Mononuclear cell (primary cell): ENCODE data around the gene TRIP10. TPM values are rescaled to one million over a fixed set of nuclear protein-coding genes. Genes with fewer than 3 reads are reported as not detected.
"Not testable (repeated sequence)": the region's sequence is repeated elsewhere in the genome, so short reads cannot be mapped to it uniquely, and the experiment has no call there.

Experiments
- H3K27me3 ChIP-seq: 2 replicates; pipeline ENCODE4 v1.6.0; 2011; ENCODE audit warnings: low read length, control low read depth; ENCODE audit not compliant: insufficient read depth
- H3K4me1 ChIP-seq: 2 replicates; pipeline ENCODE4 v1.5.1; 2011; ENCODE audit warnings: mild to moderate bottlenecking, low read length, control low read depth; ENCODE audit not compliant: insufficient read depth
- H3K4me3 ChIP-seq: 2 replicates; pipeline ENCODE4 v1.5.1; 2011; ENCODE audit warnings: mild to moderate bottlenecking, low read length, moderate library complexity
- H3K9me3 ChIP-seq: 2 replicates; pipeline ENCODE4 v1.5.1; 2011; ENCODE audit warnings: low read depth, mild to moderate bottlenecking, control low read depth, low read length
- total RNA-seq: library from RNA; depleted of rRNA; stranded (reverse); fragments of >200 nt; gene quantifications from one replicate; pipeline ENCODE4 v1.2.3, GENCODE V29; 2012

Gene TRIP10
- total RNA-seq, 1 donor: 4.2 TPM

- H3K4me3 ChIP-seq: no peak overlapping the region
- no peaks in the 10 kb centered on the region for H3K27me3 ChIP-seq
- H3K4me1 ChIP-seq: peaks cover 15% of the 10 kb centered on the region
- no peaks in the 10 kb centered on the region for H3K9me3 ChIP-seq
These were observed 15.4 kb downstream of the TRIP10 start for GRCh38 chr19:6754653-6755463.

DNA sequence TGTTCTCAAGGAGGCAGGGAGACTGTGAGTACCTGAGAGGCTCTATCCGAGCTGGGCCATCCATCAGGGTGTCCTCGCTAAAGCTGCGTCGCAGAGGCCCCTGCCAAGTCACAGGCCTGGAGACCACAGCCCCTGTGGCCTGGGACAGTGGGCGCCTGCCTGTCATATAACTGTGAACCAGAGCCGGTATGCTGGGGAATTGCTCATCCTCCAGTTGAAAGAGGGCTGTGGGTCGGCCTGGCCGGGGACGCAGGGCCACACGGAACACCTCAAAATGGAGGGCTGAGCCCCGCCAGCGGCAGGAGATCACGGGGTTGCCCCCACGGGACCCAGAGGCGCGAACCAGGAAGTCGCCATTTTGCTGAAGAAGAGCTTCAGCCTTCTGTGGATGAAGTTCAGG, 21.1 kb downstream of the TRIP10 start:
- Histone ChIP-seq H3K27me3 (no peaks in the 10 kb centered on the region), H3K4me1 (peaks cover 5% of the 10 kb centered on the region), H3K4me3 (no peak overlapping the region), H3K9me3 (no peaks in the 10 kb centered on the region)

DNA sequence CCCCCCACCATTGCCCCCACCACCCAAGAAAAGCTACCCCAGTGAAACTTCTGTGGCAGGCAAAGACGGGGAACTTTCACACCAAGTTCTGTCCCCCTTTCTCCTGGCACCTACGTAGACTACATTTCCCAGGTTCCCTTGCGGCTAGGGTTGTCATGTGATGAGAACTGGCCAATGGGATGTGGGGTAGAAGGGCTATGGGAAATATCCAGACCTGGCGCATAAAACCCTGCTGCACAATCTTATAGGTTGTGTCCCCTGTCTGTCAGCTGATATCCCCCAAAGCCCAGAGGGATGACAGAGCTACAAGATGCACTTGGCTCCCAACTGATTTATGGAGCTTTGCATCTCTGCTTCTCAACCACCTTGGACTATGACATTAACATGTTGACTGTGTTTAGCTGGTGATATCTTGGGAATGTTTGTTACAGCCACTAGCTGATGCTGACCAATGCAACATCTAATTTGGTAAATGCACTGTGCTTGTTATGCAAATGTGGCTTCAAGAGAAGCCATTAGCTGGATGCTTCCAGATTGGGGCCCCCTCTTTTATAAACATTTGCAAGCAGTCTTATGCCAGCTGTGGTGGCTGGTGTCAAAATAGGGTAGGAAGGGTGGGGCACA, 21.7 kb downstream of the TRIP10 start:
- Histone ChIP-seq H3K27me3 (no peaks in the 10 kb centered on the region), H3K9me3 (no peaks in the 10 kb centered on the region), H3K4me3 (no peak overlapping the region), H3K4me1 (peaks cover 11% of the 10 kb centered on the region)

DNA sequence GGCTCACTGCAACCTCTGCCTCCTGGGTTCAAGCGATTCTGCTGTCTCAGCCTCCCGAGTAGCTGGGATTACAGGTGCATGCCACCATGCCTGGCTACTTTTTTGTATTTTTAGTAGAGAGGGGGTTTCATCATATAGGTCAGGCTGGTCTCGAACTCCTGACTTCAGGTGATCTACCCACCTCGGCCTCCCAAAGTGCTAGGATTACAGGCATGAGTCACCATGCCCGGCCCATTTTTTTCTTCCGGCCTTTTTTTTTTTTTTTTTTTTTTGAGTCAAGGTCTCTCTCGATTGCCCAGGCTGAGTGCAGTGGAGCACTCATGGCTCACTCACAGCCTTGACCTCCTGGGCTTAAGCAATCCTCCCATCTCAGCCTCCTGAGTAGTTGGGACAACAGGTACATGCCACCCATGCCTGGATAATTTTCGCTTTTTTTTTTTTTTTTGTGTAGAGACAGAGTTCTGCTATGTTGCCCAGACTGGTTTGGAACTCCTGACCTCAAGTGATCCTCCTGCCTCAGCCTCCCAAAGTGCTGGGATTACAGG, 22.8 kb downstream of the TRIP10 start:
- H3K4me3 ChIP-seq, H3K9me3 ChIP-seq, H3K27me3 ChIP-seq: not testable (repeated sequence)
- peaks cover 23% of the 10 kb centered on the region for H3K4me1 ChIP-seq

GRCh38 chr19:6765738-6766356, 26.4 kb downstream of the TRIP10 start:
- no peaks in the 10 kb centered on the region for H3K27me3 ChIP-seq
- no peaks in the 10 kb centered on the region for H3K9me3 ChIP-seq
- no peak overlapping the region for H3K4me3 ChIP-seq
- H3K4me1 ChIP-seq: peaks cover 44% of the 10 kb centered on the region

- Histone ChIP-seq H3K9me3 (no peaks in the 10 kb centered on the region), H3K4me3 (peak overlapping the region; percentile 51), H3K4me1 (peaks cover 44% of the 10 kb centered on the region), H3K27me3 (no peaks in the 10 kb centered on the region)
These were observed 27.0 kb downstream of the TRIP10 start for GRCh38 chr19:6766357-6767080.

DNA sequence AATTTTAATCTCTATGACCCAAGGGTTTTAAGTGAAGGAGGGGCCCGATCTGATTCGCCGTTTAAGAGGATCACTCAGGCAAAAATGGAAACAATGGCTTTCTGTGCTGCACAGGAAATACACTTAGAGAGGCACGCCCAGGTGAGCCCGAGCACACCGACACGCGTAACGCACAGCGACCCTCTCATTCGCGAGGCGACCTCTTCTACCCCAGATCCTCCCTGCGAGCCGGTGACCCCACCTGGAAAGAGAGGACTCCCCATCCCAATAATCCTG, 27.5 kb downstream of the TRIP10 start:
- Histone ChIP-seq H3K27me3 (no peaks in the 10 kb centered on the region), H3K4me1 (peaks cover 48% of the 10 kb centered on the region), H3K9me3 (no peaks in the 10 kb centered on the region), H3K4me3 (peak overlapping the region; percentile 51)

DNA sequence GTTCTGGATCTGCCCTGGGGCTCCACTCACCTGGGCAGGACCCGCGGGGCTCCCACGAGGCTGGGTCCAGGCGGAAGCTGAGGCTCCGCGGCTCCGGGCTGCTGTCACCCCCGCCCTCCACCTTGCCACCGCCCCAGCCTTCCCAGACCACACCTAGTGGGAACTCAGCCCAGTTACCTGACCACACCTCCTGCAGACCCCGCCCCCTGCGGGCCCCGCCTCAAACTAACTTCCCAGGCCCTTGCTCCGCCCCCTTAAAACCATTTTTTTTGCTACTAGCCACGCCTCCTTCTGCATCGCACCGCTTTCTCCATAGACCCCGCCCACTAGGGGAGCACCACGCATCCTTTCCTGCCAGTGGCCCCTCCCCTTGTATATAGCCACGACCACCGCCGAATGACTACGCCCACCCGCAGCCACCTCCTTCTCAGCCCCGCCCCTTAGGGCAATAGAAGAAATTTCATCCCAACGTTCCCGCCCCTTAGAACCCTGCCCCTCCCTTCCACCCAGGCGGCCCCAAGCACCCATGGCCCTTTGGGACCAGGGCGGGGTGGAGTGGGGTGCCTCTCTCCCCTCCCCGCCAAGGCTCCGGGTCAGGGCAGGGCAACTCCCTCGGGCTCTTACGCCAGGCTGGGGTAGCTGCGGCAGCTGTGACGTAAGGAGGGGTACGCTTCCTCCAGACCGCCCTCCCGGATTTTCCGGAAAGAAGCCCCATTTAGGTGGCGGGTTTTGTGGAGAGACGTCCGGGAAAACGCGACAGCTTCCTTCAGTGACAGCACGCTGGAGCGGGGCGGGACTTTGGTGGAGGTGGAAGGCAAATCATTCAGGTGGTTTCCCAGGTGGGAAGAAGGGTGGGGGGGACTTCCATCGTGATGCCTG, 28.1 kb downstream of the TRIP10 start, which contains the start of gene SH2D3A:
Gene SH2D3A, minus strand, starts transcription at position 79 of the 879 bp plus-strand sequence. CDS start 3,687 bp downstream, outside the sequence.
- Histone ChIP-seq H3K27me3 (no peaks in the 10 kb centered on the region), H3K4me3 (peak within 1 kb of the TSS; percentile 51), H3K9me3 (no peaks in the 10 kb centered on the region), H3K4me1 (peaks cover 53% of the 10 kb centered on the region)

GRCh38 chr19:6768236-6768785, 28.8 kb downstream of the TRIP10 start:
- Histone ChIP-seq H3K4me1 (peaks cover 53% of the 10 kb centered on the region), H3K27me3 (no peaks in the 10 kb centered on the region), H3K9me3 (no peaks in the 10 kb centered on the region), H3K4me3 (peak overlapping the region; percentile 51)

DNA sequence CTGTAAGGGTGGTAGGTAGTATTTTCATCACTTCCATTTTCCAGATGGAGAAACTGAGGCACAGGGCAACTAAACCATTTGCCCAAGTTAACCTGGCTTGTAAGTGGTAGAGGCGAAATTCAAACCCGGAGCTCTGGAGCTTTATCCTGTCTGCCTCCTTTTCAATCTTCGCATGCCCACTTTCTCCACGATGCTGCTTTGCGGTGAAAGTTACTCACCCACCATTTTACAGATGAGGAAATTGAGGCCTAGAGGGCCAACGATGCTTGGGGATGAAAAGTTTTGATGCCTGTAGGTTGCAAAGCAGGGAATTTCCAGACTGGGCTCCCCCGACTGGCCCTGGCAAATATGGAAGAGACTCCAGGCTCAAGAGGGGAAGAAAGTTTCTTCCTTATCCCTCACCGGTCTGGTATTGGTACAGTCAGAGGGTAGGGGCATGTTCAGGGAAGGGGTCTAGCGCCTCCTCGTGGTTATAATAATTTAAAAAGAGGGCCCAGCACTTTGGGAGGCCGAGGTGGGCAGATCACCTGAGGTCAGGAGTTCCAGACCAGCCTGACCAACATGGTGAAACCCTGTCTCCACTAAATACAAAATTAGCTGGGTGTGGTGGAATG, 29.6 kb downstream of the TRIP10 start:
- Histone ChIP-seq H3K9me3 (no peaks in the 10 kb centered on the region), H3K27me3 (no peaks in the 10 kb centered on the region), H3K4me1 (peaks cover 53% of the 10 kb centered on the region), H3K4me3 (no peak overlapping the region)

DNA sequence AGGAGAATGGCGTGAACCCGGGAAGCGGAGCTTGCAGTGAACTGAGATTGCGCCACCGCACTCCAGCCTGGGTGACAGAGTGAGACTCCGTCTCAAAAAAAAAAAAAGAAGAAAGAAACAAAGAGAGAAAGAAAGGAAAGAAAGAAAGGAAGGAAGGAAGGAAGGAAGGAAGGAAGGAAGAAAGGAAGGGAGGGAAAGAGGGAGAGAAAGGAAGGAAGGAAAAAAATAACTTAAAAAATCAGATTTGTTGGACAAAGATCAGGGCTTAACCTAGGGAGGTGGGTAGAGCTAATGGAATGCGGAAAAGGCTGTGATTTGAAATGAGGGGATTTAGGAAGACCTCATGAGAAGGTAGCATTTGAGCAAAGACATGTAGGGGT, 32.2 kb downstream of the TRIP10 start:
- not testable (repeated sequence) for H3K4me3 ChIP-seq, H3K9me3 ChIP-seq, H3K27me3 ChIP-seq
- peaks cover 55% of the 10 kb centered on the region for H3K4me1 ChIP-seq

DNA sequence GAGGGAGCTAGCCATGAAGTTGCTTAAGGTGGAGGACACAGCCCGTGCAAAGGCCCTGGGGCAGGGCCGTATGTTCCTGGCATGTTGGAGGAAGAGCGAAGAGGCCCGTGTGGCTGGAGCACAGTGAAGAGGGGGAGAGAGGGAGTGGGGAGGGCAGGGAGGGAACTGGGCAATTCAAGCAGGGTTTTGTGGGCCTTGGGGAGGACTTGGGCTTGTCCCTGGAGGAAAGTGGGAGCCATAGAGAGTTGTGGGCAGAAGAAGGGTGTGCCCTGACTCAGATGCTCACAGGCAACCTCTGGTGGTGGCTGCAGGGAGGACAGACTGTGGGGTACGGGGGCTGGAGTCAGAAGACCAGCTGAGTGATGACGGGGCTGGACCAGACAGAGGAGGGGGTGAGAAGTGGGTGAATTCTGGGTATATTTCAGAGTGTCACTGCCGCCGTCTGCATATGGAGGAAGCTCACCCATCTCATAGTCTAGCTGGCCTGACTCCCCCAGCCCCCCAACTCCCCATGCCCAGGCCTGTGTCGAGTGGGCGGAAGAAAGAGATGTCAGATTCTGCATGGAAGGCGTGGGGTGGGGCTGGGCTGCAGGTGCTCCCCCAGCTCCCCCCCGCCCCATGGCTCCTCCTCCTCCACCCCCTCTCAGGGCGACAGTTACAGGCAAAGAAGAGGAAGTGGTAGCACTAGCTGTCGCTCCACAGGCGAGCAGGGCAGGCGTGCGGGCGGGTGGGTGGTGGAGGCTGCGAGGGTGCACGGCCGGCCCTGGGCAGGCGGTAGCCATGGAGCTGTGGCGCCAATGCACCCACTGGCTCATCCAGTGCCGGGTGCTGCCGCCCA, 32.8 kb downstream of the TRIP10 start, which contains the start of gene VAV1:
Gene VAV1, plus strand, starts transcription at position 681 of the 838 bp plus-strand sequence. Its CDS starts 100 bp downstream, at position 781.
- Histone ChIP-seq H3K4me1 (peaks cover 52% of the 10 kb centered on the region), H3K9me3 (no peaks in the 10 kb centered on the region), H3K27me3 (no peaks in the 10 kb centered on the region), H3K4me3 (peak within 1 kb of the TSS; percentile 100)

GRCh38 chr19:6772866-6773322, 33.4 kb downstream of the TRIP10 start:
- Histone ChIP-seq H3K4me3 (peak overlapping the region; percentile 100), H3K4me1 (peaks cover 52% of the 10 kb centered on the region), H3K9me3 (no peaks in the 10 kb centered on the region), H3K27me3 (no peaks in the 10 kb centered on the region)
